GM12878 (cell line): Measurements from ENCODE around the gene UGT2B28.
"Not testable (repeated sequence)": the region's sequence is repeated elsewhere in the genome, so short reads cannot be mapped to it uniquely, and the experiment has no call there.

Source experiments
- CREM ChIP-seq: IDR thresholded peaks from 2 replicates; pipeline ENCODE4 v1.6.1; 2014; ENCODE audit warnings: antibody characterized with exemption, low read depth
- ESRRA ChIP-seq: IDR thresholded peaks from 2 replicates; pipeline ENCODE4 v1.6.1; 2012; ENCODE audit warnings: mild to moderate bottlenecking, low read length, improper control_type of control experiment
- EZH2 ChIP-seq: IDR thresholded peaks from 2 replicates; pipeline ENCODE4 v1.6.1; 2012; ENCODE audit warnings: low read depth, mild to moderate bottlenecking, control low read depth, inconsistent platforms, low read length, borderline replicate concordance; ENCODE audit not compliant: control insufficient read depth
- JUND ChIP-seq: IDR thresholded peaks from 2 replicates; pipeline ENCODE4 v1.6.1; 2012; ENCODE audit warnings: low read depth, mild to moderate bottlenecking, low read length, improper control_type of control experiment, moderate library complexity
- RFX5 ChIP-seq: IDR thresholded peaks from 2 replicates; pipeline ENCODE4 v1.6.1; 2011; ENCODE audit warnings: low read depth, low read length, improper control_type of control experiment
- ZZZ3 ChIP-seq: IDR thresholded peaks from 2 replicates; pipeline ENCODE4 v1.6.1; 2011; ENCODE audit warnings: low read depth; ENCODE audit not compliant: control insufficient read depth, insufficient read length
- TF ChIP-seq, protein P1 (sequence below), 3 experiments: IDR thresholded peaks in 2 of 3; conservative IDR thresholded peaks in 1 of 3; 2 replicates each; pipeline ENCODE4 v1.5.1; 2011; ENCODE audit warnings: low read depth in 3 of 3, low read length in 3 of 3, mild to moderate bottlenecking in 3 of 3, control low read depth in 2 of 3, moderate library complexity in 2 of 3, inconsistent platforms in 1 of 3, mixed read lengths in 1 of 3; ENCODE audit not compliant: control insufficient read depth in 2 of 3, insufficient read depth in 1 of 3; ENCODE audit errors: extremely low read depth in 1 of 3

DNA sequence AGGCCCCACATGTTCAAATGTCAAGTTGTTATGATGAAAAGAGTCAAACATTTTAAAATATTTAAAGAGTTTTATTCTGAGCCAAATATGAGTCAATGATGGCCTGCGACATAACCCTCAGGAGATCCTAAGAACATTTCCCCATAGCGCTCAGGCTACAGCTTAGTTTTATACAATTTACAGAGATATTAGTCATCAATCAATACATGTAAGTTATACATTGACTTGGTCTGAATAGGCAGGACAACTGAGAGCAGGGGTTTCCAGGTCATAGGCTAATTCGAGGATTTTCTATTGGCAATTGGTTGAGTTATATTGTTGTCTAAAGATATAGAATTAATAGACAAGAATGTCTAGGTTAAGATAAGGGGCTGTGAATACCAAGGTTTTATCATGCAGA lies 39.5 kb upstream of the UGT2B28 start:
- TF ChIP-seq RFX5, ZZZ3, CREM, ESRRA, EZH2, JUND: not testable (repeated sequence)
- TF ChIP-seq, protein P1, sequence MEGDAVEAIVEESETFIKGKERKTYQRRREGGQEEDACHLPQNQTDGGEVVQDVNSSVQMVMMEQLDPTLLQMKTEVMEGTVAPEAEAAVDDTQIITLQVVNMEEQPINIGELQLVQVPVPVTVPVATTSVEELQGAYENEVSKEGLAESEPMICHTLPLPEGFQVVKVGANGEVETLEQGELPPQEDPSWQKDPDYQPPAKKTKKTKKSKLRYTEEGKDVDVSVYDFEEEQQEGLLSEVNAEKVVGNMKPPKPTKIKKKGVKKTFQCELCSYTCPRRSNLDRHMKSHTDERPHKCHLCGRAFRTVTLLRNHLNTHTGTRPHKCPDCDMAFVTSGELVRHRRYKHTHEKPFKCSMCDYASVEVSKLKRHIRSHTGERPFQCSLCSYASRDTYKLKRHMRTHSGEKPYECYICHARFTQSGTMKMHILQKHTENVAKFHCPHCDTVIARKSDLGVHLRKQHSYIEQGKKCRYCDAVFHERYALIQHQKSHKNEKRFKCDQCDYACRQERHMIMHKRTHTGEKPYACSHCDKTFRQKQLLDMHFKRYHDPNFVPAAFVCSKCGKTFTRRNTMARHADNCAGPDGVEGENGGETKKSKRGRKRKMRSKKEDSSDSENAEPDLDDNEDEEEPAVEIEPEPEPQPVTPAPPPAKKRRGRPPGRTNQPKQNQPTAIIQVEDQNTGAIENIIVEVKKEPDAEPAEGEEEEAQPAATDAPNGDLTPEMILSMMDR (IDR thresholded peaks at IDR 0.05 in 2 of 3, conservative IDR thresholded peaks at IDR 0.05 in 1 of 3; ENCODE audit: control insufficient read depth in 2 of 3, extremely low read depth in 1 of 3, insufficient read depth in 1 of 3, low read depth in 3 of 3, low read length in 3 of 3) = not testable (repeated sequence)
